ENCODE measurements around the gene OSER1.

The OSER1 gene

DNA sequence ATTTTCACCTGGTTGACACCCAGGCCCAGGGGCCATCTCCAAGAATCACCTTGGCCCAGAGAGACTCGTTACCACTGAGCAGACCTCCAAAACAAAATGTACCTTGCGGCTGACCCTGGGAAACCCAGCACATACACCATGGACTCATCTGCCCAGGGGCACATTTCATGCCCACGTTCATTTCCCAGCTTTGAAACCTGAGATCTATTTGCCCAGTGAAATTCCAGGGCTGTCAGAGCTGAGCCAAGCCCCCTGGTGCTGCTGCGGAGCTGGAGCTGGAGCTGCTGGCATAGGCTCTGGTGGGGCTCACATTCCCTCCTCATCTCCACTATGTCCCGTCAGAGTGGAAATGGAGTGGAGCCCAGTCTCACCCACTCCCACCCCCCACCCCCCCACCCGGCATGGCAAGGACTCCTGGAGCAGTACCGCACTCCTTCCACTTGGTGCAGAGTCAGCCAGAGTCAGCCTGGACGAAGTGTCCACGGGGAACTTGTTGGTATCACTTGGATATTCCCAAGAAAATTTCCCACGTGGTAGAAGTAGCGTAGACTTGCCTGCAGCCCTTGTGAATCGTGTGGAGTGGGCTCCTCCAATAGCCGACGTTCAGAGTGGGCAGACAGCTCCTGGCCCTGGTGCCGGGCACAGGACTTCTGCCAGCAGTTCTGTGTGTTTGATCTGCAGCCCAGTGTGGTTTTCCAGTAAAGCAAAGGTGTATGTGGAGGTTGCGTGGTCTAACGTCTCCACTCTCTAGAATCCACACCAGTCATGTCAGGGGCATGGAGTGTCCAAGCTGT is 18.1 kb upstream of the OSER1 start:
- DNase-seq (ENCODE audit: low read depth, low spot score) = no peak
- no peak overlapping the region for H3K4me3 ChIP-seq (ENCODE audit: low read depth, low read length)
- TF ChIP-seq, protein P1, sequence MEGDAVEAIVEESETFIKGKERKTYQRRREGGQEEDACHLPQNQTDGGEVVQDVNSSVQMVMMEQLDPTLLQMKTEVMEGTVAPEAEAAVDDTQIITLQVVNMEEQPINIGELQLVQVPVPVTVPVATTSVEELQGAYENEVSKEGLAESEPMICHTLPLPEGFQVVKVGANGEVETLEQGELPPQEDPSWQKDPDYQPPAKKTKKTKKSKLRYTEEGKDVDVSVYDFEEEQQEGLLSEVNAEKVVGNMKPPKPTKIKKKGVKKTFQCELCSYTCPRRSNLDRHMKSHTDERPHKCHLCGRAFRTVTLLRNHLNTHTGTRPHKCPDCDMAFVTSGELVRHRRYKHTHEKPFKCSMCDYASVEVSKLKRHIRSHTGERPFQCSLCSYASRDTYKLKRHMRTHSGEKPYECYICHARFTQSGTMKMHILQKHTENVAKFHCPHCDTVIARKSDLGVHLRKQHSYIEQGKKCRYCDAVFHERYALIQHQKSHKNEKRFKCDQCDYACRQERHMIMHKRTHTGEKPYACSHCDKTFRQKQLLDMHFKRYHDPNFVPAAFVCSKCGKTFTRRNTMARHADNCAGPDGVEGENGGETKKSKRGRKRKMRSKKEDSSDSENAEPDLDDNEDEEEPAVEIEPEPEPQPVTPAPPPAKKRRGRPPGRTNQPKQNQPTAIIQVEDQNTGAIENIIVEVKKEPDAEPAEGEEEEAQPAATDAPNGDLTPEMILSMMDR (IDR thresholded peaks at IDR 0.05; ENCODE audit: insufficient read depth, low read length, missing control alignments) = no peak
- CTCF ChIA-PET = interaction anchor here (0.9 to 4.6 kb wide), 3 partner anchors 12 to 84 kb away, joined by 3 to 44 read pairs (median 7); partner anchors contain the start of gene FITM2
- POLR2A ChIA-PET = no interaction called here

DNA sequence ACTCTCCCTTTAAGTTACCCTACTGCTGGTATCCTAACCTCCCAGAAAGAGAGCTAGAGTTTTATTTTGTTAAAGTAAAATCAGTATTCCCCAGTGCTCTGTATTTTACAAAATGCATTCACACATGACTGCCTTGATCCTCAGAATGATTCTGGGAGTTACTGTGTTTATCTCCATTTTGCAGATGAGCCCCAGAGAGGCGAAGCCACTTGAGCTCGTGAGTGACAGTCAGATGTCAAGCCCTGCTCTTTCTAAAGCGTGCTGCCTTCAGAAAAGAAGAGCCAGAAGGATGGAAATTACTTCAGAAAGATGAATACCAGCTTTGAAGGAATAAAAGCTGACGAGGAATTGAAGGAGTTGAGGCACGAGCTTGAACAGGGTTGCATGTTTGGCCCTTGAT is 14.1 kb upstream of the OSER1 start:
- CTCF ChIA-PET = interaction anchor here (0.8 to 3.3 kb wide), 5 partner anchors 9 to 160 kb away, joined by 3 to 45 read pairs (median 7); partner anchors contain the start of gene FITM2
- no peak overlapping the region for H3K4me3 ChIP-seq (ENCODE audit: low read depth, low read length)
- POLR2A ChIA-PET = no interaction called here
- TF ChIP-seq, protein P1 (IDR thresholded peaks at IDR 0.05; ENCODE audit: insufficient read depth, low read length, missing control alignments) = no peak
- no peak for DNase-seq (ENCODE audit: low read depth, low spot score)

DNA sequence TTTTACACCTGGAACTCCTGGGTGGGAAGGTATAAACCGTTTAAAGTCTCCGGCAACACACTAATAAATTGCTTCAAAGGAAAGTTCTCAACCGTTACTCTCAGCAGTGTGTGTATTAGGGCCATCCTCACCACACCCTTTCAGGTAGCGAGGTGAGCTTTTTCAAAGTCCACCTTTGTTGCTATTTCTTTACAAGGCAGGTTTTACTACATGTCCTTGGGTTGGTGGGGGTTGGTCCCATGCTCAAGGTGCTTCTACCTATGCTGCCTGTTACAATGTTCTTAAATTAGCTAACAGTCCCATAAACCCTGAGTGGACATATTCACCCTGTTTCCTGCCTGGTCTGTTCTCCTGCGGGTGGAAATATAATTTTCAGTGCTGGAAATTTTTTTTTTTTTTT is 13.2 kb upstream of the OSER1 start:
- no peak overlapping the region for H3K4me3 ChIP-seq (ENCODE audit: low read depth, low read length)
- TF ChIP-seq, protein P1 (IDR thresholded peaks at IDR 0.05; ENCODE audit: insufficient read depth, low read length, missing control alignments) = no peak
- ChIA-PET POLR2A (no interaction called here), CTCF (interaction anchor here (0.6 to 3.3 kb wide), 6 partner anchors 8 to 161 kb away, joined by 3 to 45 read pairs (median 6); partner anchors contain the start of gene FITM2)
- no peak for DNase-seq (ENCODE audit: low read depth, low spot score)

DNA sequence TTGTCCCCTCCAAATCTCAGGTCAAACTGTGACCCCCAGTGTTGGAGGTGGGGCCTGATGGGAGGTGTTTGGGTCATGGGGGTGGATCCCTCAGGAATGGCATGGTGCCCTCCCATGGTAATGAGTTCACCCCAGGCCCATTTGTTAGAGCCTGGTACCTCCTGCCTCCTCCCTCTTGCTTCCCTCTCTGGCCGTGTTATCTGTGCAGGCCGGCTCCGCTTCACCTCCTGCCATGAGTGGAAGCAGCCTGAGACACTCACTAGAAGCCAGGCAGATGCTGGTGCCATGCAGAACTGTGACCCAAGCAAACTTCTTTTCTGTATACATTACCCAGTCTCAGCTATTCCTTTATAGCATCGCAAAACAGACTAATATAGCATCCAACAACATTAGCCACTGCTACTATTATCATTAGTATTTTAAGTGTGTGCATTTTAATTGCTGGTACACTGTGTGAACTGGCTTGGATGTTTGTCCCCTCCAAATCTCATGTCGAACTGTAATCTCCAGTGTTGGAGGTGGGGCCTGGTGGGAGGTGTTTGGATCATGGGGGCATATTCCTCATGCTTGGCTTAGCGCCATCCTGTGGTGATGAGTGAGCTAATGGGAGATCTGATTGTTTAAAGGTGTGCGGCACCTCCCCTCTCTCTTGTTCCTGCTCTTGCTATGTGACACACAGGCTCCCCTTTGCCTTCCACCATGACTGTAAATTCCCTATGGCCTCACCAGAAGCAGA is 12.2 kb upstream of the OSER1 start:
- DNase-seq (ENCODE audit: low read depth, low spot score) = no peak
- ChIA-PET CTCF (interaction anchor here (1.2 to 12.4 kb wide), 2 partner anchors 11 to 89 kb away, joined by 4 to 452 read pairs; partner anchors contain the start of gene FITM2), POLR2A (no interaction called here)
- TF ChIP-seq, protein P1 (IDR thresholded peaks at IDR 0.05; ENCODE audit: insufficient read depth, low read length, missing control alignments) = no peak
- H3K4me3 ChIP-seq (ENCODE audit: low read depth, low read length) = no peak overlapping the region

DNA sequence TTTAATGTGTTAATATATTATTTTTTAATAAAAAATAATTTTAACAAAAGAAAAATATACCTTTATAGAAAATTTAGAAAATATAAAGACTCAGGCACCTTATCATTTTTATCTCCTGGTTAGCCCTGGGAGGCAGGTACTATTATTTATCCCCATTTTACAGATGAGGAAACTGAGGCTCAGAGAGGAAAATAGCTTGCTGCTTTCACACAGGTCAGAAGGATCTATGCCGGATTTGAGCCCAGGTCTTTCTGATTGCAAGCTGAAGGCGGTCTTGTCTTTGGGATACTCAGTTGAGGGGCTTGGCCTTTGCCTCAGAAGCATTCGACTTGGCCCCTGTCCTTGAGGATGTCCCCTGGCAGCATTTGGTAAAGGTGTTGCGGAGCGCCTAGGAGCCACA is 11.5 kb upstream of the OSER1 start:
- POLR2A ChIA-PET = no interaction called here
- TF ChIP-seq, protein P1 (IDR thresholded peaks at IDR 0.05; ENCODE audit: insufficient read depth, low read length, missing control alignments) = no peak
- H3K4me3 ChIP-seq (ENCODE audit: low read depth, low read length) = no peak overlapping the region
- DNase-seq (ENCODE audit: low read depth, low spot score) = no peak
- CTCF ChIA-PET = interaction anchor here (12.4 kb wide), 1 partner anchor 90 kb away, joined by 452 read pairs; the partner anchor contains the start of gene FITM2

All from AG04449 (cell line).